K562 (cell line): ENCODE data around the gene TMEM184B. TPM values are rescaled to one million over a fixed set of nuclear protein-coding genes. Genes with fewer than 3 reads are reported as not detected.

ENCODE experiments used
- CREM ChIP-seq: IDR thresholded peaks from 2 replicates; pipeline ENCODE4 v1.6.1; 2014; ENCODE audit warnings: antibody characterized with exemption, low read depth
- MYC ChIP-seq, 2 experiments: fragments of 250-450 bp in 1 of 2; sonication (Bioruptor Pico) in 1 of 2; IDR thresholded peaks; 2 replicates each; pipeline versions ENCODE4 v1.5.1 to v1.6.1; 2012 to 2021; ENCODE audit warnings: low read depth in 2 of 2, borderline replicate concordance in 1 of 2, improper control_type of control experiment in 1 of 2, low read length in 1 of 2, mild to moderate bottlenecking in 1 of 2, moderate library complexity in 1 of 2
- NFYB ChIP-seq: IDR thresholded peaks from 2 replicates; pipeline ENCODE4 v1.6.1; 2011; ENCODE audit warnings: mild to moderate bottlenecking, moderate library complexity; ENCODE audit not compliant: insufficient read length; ENCODE audit errors: extremely low read depth
- NR2C1 ChIP-seq, 2 experiments: fragments of 450-650 bp; IDR thresholded peaks; 2 replicates each; pipeline ENCODE4 v1.6.1; 2017; ENCODE audit warnings: mild to moderate bottlenecking in 2 of 2, antibody characterized with exemption in 1 of 2, inconsistent platforms in 1 of 2, missing compliant biosample characterization in 1 of 2, missing genetic modification characterization in 1 of 2
- REST ChIP-seq, 2 experiments: fragments of 450-650 bp; formaldehyde crosslinking in 1 of 2; IDR thresholded peaks; 2 replicates each; pipeline versions ENCODE4 v1.4.0 to v1.6.1; 2014 to 2020; ENCODE audit warnings: mild to moderate bottlenecking in 2 of 2, borderline replicate concordance in 1 of 2, low read depth in 1 of 2
- THRAP3 ChIP-seq: fragments of 450-650 bp; IDR thresholded peaks from 2 replicates; pipeline ENCODE4 v1.6.1; 2016; ENCODE audit warnings: mild to moderate bottlenecking, inconsistent platforms, borderline replicate concordance
- ZBTB1 ChIP-seq: sonication (generic); formaldehyde crosslinking; IDR thresholded peaks from 2 replicates; pipeline ENCODE4 v1.8.1; 2023; ENCODE audit warnings: missing genetic modification reagents, low read depth, mild to moderate bottlenecking, borderline replicate concordance
- ZBTB8A ChIP-seq: fragments of 450-650 bp; IDR thresholded peaks from 2 replicates; pipeline ENCODE4 v1.6.1; 2018; ENCODE audit warnings: mild to moderate bottlenecking, moderate library complexity; ENCODE audit not compliant: partially characterized antibody
- ZFP30 ChIP-seq: fragments of 250-450 bp; sonication (Bioruptor Pico); IDR thresholded peaks from 2 replicates; pipeline ENCODE4 v1.8.0; 2022; ENCODE audit warnings: moderate library complexity, mild to moderate bottlenecking, inconsistent platforms, borderline replicate concordance
- ZKSCAN1 ChIP-seq: fragments of 150-350 bp; IDR thresholded peaks from 2 replicates; pipeline ENCODE4 v1.6.1; 2016; ENCODE audit warnings: low read depth, low read length
- ZNF354B ChIP-seq: fragments of 250-450 bp; sonication (Bioruptor Pico); IDR thresholded peaks from 2 replicates; pipeline ENCODE4 v1.4.0; 2020
- ZNF644 ChIP-seq: fragments of 200-800 bp; sonication (Bioruptor generic); IDR thresholded peaks from 2 replicates; pipeline ENCODE4 v1.6.1; 2016; ENCODE audit warnings: low read depth, missing genetic modification characterization, missing compliant biosample characterization
- polyA plus RNA-seq, 8 experiments: library from polyadenylated mRNA; depleted of rRNA in 4 of 8; stranded (reverse) in 5 of 8; unstranded in 3 of 8; fragments of >200 nt; fragmentation: Nextera tagmentation in 2 of 8; fragmentation: Illumina TruSeq in 1 of 8; extraction: Ambion mirVana in 2 of 8; extraction: Trizol in 1 of 8; gene quantifications; 2 replicates each; pipeline versions ENCODE4 v1.2.1 to v1.2.3, GENCODE V29; 2011 to 2014; ENCODE audit warnings: inconsistent platforms in 1 of 8, missing spikeins in 1 of 8
- total RNA-seq, 7 experiments: library from RNA; depleted of rRNA in 6 of 7; stranded (reverse); fragments of >200 nt in 6 of 7; fragmentation: Illumina TruSeq in 2 of 7; extraction: Trizol in 2 of 7; gene quantifications; 2 replicates each; pipeline versions ENCODE4 v1.2.1 to v1.2.3, GENCODE V29; 2011 to 2021; ENCODE audit warnings: low replicate concordance in 1 of 7
- TF ChIP-seq, protein P1 (sequence below): fragments of 450-650 bp; formaldehyde crosslinking; IDR thresholded peaks from 2 replicates; pipeline ENCODE4 v1.4.0; 2020; ENCODE audit warnings: mild to moderate bottlenecking, mixed read lengths
- TF ChIP-seq, protein P2 (sequence below): sonication (generic); formaldehyde crosslinking; IDR thresholded peaks from 2 replicates; pipeline ENCODE4 v1.8.1; 2023; ENCODE audit warnings: mild to moderate bottlenecking, missing genetic modification reagents

The TMEM184B gene
- total and polyA plus RNA-seq, 9 of the 15 experiments (the other 6 are each of a cell fraction or from before 2014, with no cell fraction given), result 0.31 to 25.1 (median 6.2) TPM

- TF ChIP-seq REST (IDR thresholded peaks at IDR 0.05; ENCODE audit: borderline replicate concordance) (no peak), REST (CRISPR knock-in tag; IDR thresholded peaks at IDR 0.05; ENCODE audit: low read depth) (no peak), ZBTB8A (no peak), MYC (IDR thresholded peaks at IDR 0.05; ENCODE audit: low read depth, low read length) (peak; percentile 14; the same call in 1 of the 2 replicates), MYC (CRISPR knock-in tag; IDR thresholded peaks at IDR 0.05; ENCODE audit: borderline replicate concordance, low read depth) (no peak), NFYB (no peak), NR2C1 (IDR thresholded peaks at IDR 0.05) (no peak; the same call in 1 of the 2 replicates), NR2C1 (tag; IDR thresholded peaks at IDR 0.05) (0 out of 2 replicates have a peak, but pooled peaks have one; percentile 23), ZFP30 (CRISPR knock-in tag) (no peak), ZNF354B (CRISPR knock-in tag) (no peak), THRAP3 (peak; percentile 79; the same call in 1 of the 2 replicates), ZNF644 (tag) (peak; percentile 60; the same call in 1 of the 2 replicates), CREM (no peak), ZKSCAN1 (no peak), ZBTB1 (no peak)
- TF ChIP-seq, protein P1, sequence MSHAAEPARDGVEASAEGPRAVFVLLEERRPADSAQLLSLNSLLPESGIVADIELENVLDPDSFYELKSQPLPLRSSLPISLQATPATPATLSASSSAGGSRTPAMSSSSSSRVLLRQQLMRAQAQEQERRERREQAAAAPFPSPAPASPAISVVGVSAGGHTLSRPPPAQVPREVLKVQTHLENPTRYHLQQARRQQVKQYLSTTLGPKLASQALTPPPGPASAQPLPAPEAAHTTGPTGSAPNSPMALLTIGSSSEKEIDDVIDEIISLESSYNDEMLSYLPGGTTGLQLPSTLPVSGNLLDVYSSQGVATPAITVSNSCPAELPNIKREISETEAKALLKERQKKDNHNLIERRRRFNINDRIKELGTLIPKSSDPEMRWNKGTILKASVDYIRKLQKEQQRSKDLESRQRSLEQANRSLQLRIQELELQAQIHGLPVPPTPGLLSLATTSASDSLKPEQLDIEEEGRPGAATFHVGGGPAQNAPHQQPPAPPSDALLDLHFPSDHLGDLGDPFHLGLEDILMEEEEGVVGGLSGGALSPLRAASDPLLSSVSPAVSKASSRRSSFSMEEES, result peak; percentile 45
- TF ChIP-seq, protein P2, sequence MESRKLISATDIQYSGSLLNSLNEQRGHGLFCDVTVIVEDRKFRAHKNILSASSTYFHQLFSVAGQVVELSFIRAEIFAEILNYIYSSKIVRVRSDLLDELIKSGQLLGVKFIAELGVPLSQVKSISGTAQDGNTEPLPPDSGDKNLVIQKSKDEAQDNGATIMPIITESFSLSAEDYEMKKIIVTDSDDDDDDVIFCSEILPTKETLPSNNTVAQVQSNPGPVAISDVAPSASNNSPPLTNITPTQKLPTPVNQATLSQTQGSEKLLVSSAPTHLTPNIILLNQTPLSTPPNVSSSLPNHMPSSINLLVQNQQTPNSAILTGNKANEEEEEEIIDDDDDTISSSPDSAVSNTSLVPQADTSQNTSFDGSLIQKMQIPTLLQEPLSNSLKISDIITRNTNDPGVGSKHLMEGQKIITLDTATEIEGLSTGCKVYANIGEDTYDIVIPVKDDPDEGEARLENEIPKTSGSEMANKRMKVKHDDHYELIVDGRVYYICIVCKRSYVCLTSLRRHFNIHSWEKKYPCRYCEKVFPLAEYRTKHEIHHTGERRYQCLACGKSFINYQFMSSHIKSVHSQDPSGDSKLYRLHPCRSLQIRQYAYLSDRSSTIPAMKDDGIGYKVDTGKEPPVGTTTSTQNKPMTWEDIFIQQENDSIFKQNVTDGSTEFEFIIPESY (CRISPR knock-in tag), result no peak
Measured at GRCh38 chr22:38180841-38181452, 91.9 kb downstream of the TMEM184B start (continued).
